ENCODE data around the gene CEACAM5.

CEACAM5 gene

GRCh38 chr19:41708481-41708880 is at the start of gene CEACAM5:
Gene CEACAM5, plus strand, starts transcription at chr19:41708626. Its CDS starts 106 bp downstream, at chr19:41708732.
- DNase-seq (ENCODE audit: low read depth): no peak

GRCh38 chr19:41666075-41666474 is 42.4 kb upstream of the CEACAM5 start:
- no peak for DNase-seq (ENCODE audit: low read depth)

DNA sequence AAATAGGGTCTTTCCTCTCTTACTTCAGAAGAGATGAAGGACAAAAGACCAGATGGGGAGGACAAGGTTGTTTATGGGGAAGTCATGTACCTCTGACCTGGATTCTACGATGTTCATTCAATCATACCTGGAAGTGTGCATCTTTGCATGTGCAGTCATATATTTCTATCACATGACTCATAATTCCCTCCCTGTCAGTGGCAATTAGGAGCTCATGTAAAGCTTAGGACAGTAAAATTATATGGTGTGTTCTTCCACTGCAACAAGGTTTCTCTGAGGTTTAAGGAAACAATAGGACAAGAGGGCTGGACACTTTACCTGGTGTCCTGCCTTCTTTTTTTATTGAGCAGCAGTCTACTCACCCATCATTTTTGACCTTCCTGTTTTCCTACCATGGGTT is 40.1 kb upstream of the CEACAM5 start:
- no peak for DNase-seq (ENCODE audit: low read depth)

- no peak for DNase-seq (ENCODE audit: low read depth)
Observed at GRCh38 chr19:41670755-41671154, 37.7 kb upstream of the CEACAM5 start.

GRCh38 chr19:41671486-41671885 is 36.9 kb upstream of the CEACAM5 start:
- no peak for DNase-seq (ENCODE audit: low read depth)

GRCh38 chr19:41682437-41682836 is 26.0 kb upstream of the CEACAM5 start:
- no peak for DNase-seq (ENCODE audit: low read depth)

GRCh38 chr19:41687419-41687818 is 21.0 kb upstream of the CEACAM5 start:
- no peak for DNase-seq (ENCODE audit: low read depth)

DNA sequence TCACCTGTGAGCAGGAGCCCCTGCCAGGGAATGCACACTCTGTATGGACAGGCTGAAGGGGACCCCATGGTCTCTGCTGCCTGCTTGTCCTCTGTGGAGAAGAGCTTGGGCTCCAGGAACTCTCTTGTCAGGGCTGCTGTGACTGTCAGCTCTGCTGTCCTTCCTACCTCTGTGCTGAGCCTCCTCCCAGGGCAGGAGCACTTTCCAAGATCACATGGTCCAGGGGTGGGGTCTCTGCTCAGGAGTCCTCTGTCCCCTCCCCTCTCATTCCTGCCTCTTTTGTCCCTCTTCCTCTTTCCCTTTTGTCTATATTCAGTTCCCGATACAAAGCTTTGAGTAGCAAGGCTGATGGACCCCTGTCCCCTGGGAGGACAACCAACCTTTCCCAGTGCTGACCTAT is 20.3 kb upstream of the CEACAM5 start, which contains the start of gene CEACAM7:
CEACAM7 (minus strand) TSS at position 173 of the 400 bp plus-strand sequence; CDS start at position 68, 105 bp downstream.
- DNase-seq (ENCODE audit: low read depth): no peak

GRCh38 chr19:41688687-41689086 is 19.7 kb upstream of the CEACAM5 start:
- no peak for DNase-seq (ENCODE audit: low read depth)

- DNase-seq (ENCODE audit: low read depth): no peak
Observed at GRCh38 chr19:41689993-41690800, 18.2 kb upstream of the CEACAM5 start.

DNA sequence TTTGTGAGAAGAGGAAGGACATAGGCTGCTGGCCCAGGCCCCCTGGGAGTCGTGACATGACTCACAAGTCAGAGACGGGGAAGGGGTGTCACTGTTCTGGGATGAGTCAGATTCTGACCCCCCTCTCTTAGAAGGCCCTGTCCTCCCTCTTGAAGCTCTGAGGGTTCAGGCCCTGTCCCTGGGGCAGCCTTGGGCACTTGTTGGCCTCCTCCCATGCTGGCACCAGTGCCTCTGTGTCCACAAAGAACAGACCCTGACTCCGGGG is 17.7 kb upstream of the CEACAM5 start:
- no peak for DNase-seq (ENCODE audit: low read depth)

DNA sequence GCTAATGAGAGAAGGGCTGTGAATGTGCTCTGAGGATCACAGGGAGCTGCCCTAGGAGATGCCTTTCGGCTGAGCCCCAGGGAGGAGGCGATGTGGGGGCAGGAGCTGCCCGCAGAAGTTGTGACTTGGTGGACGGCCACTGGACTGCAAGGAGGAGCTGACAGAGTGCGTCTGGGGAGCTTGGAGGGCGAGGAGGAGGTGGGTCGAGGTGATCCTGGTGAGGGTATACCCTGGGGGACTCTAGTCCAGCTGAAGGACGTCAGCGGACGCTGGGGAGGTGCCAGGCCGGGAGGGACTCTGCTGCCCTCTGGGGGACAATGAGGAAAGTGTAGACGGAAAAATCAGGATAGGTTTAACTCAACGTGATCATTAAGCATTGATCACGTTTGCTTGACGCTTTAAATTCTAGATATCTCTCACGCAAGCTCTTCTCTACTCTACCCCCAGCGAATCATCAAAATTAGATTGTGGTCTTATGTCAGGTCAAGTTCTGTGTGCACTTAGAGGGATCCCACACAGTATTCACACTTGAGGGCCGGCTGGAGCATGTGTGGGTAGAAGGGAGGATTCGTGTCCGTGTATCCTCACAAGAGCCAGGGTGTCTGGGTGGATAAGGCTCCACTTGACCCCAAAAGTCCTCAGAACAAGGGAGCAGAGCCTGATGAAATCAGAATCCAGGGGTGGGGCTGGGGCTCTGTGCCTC is 17.0 kb upstream of the CEACAM5 start:
- no peak for DNase-seq (ENCODE audit: low read depth)

- no peak for DNase-seq (ENCODE audit: low read depth)
Observed at GRCh38 chr19:41694196-41694595, 14.2 kb upstream of the CEACAM5 start.

DNA sequence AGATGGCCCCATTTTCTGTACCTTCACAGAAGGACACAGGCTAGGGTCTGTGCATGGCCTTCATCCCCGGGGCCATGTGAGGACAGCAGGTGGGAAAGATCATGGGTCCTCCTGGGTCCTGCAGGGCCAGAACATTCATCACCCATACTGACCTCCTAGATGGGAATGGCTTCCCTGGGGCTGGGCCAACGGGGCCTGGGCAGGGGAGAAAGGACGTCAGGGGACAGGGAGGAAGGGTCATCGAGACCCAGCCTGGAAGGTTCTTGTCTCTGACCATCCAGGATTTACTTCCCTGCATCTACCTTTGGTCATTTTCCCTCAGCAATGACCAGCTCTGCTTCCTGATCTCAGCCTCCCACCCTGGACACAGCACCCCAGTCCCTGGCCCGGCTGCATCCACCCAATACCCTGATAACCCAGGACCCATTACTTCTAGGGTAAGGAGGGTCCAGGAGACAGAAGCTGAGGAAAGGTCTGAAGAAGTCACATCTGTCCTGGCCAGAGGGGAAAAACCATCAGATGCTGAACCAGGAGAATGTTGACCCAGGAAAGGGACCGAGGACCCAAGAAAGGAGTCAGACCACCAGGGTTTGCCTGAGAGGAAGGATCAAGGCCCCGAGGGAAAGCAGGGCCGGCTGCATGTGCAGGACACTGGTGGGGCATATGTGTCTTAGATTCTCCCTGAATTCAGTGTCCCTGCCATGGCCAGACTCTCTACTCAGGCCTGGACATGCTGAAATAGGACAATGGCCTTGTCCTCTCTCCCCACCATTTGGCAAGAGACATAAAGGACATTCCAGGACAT is 13.4 kb upstream of the CEACAM5 start:
- no peak for DNase-seq (ENCODE audit: low read depth)

- no peak for DNase-seq (ENCODE audit: low read depth)
Observed at GRCh38 chr19:41695745-41696144, 12.7 kb upstream of the CEACAM5 start.

- DNase-seq (ENCODE audit: low read depth): no peak
Observed at GRCh38 chr19:41696402-41697197, 11.8 kb upstream of the CEACAM5 start.

GRCh38 chr19:41697198-41697855 is 11.1 kb upstream of the CEACAM5 start:
- no peak for DNase-seq (ENCODE audit: low read depth)

- no peak for DNase-seq (ENCODE audit: low read depth)
Observed at GRCh38 chr19:41698746-41699230, 9.6 kb upstream of the CEACAM5 start.

GRCh38 chr19:41699231-41699967 is 9.0 kb upstream of the CEACAM5 start:
- DNase-seq (ENCODE audit: low read depth): no peak

- no peak for DNase-seq (ENCODE audit: low read depth)
Observed at GRCh38 chr19:41699968-41700323, 8.5 kb upstream of the CEACAM5 start.

All from fibroblast of gingiva (primary cell).